HEK293 (cell line): Measurements from ENCODE around the gene FAM240A.

ENCODE experiments used
- CTCF ChIP-seq: fragments of 450-650 bp; formaldehyde crosslinking; IDR thresholded peaks from 2 replicates; pipeline ENCODE4 v1.5.1; 2016; ENCODE audit warnings: missing biosample characterization, missing genetic modification characterization
- ELK4 ChIP-seq: IDR thresholded peaks from 2 replicates; pipeline ENCODE4 v1.6.1; 2011; ENCODE audit warnings: mild to moderate bottlenecking, low read depth, low read length, borderline replicate concordance
- REPIN1 ChIP-seq: fragments of 450-650 bp; formaldehyde crosslinking; IDR thresholded peaks from 2 replicates; pipeline ENCODE4 v1.5.1; 2017; ENCODE audit warnings: missing biosample characterization, missing genetic modification characterization, low read depth
- SETDB1 ChIP-seq: IDR thresholded peaks from one replicate; pipeline ENCODE4 v1.6.1; 2017; ENCODE audit warnings: mild to moderate bottlenecking, low read length, moderate library complexity, mixed read lengths; ENCODE audit not compliant: insufficient read length
- YY1 ChIP-seq: fragments of 450-650 bp; formaldehyde crosslinking; IDR thresholded peaks from 2 replicates; pipeline ENCODE4 v1.5.1; 2018; ENCODE audit warnings: missing biosample characterization, missing genetic modification characterization
- ZBTB7A ChIP-seq: fragments of 450-650 bp; formaldehyde crosslinking; IDR thresholded peaks from 2 replicates; pipeline ENCODE4 v1.5.1; 2016; ENCODE audit warnings: low read depth, missing biosample characterization, missing genetic modification characterization
- ZNF132 ChIP-seq: fragments of 450-650 bp; formaldehyde crosslinking; IDR thresholded peaks from 2 replicates; pipeline ENCODE4 v1.5.1; 2017; ENCODE audit warnings: missing biosample characterization, missing genetic modification characterization, borderline replicate concordance
- ZNF274 ChIP-seq, 2 experiments: fragments of 200-500 bp in 1 of 2; fragments of 450-650 bp in 1 of 2; sonication (Bioruptor generic) in 1 of 2; formaldehyde crosslinking in 1 of 2; IDR thresholded peaks; 2 replicates each; pipeline versions ENCODE4 v1.5.1 to v1.6.1; 2014 to 2016; ENCODE audit warnings: borderline replicate concordance in 1 of 2, inconsistent platforms in 1 of 2, low read length in 1 of 2, missing biosample characterization in 1 of 2, missing genetic modification characterization in 1 of 2
- ZNF324 ChIP-seq: fragments of 450-650 bp; formaldehyde crosslinking; IDR thresholded peaks from 2 replicates; pipeline ENCODE4 v1.5.1; 2016; ENCODE audit warnings: missing biosample characterization, missing genetic modification characterization
- ZNF416 ChIP-seq: fragments of 450-650 bp; formaldehyde crosslinking; IDR thresholded peaks from 2 replicates; pipeline ENCODE4 v1.5.1; 2016; ENCODE audit warnings: missing biosample characterization, missing genetic modification characterization
- ZNF518A ChIP-seq: fragments of 450-650 bp; formaldehyde crosslinking; conservative IDR thresholded peaks from 2 replicates; pipeline ENCODE4 v1.5.1; 2016; ENCODE audit warnings: low read depth, missing biosample characterization, missing genetic modification characterization
- ZNF658 ChIP-seq: fragments of 450-650 bp; formaldehyde crosslinking; IDR thresholded peaks from 2 replicates; pipeline ENCODE4; 2016; ENCODE audit warnings: missing biosample characterization, missing genetic modification characterization
- ZNF830 ChIP-seq: fragments of 450-650 bp; IDR thresholded peaks from 2 replicates; pipeline ENCODE4 v1.5.0; 2018; ENCODE audit warnings: missing biosample characterization, missing genetic modification characterization, low read depth, mild to moderate bottlenecking, moderate library complexity

GRCh38 chr3:46607603-46608028 is 4.7 kb upstream of the FAM240A start:
- no peak for TF ChIP-seq CTCF (tag by site-specific recombination)
- no peak for TF ChIP-seq ZNF324
- TF ChIP-seq ZNF518A (tag by site-specific recombination): no peak
- TF ChIP-seq YY1 (tag by site-specific recombination): no peak
- no peak for TF ChIP-seq ELK4
- no peak for TF ChIP-seq ZNF132 (tag by site-specific recombination)
- no peak for TF ChIP-seq REPIN1
- TF ChIP-seq ZNF274 (IDR thresholded peaks at IDR 0.05; ENCODE audit: low read length): no peak
- no peak for TF ChIP-seq ZNF274 (tag by site-specific recombination; IDR thresholded peaks at IDR 0.05; ENCODE audit: borderline replicate concordance)
- TF ChIP-seq ZNF416 (tag by site-specific recombination): no peak
- TF ChIP-seq ZNF830 (tag by site-specific recombination): no peak
- TF ChIP-seq ZNF658 (tag by site-specific recombination): no peak
- TF ChIP-seq SETDB1: no peak
- no peak for TF ChIP-seq ZBTB7A
